H1 (cell line): ENCODE results near the gene SELPLG. TPM values are rescaled to one million over a fixed set of nuclear protein-coding genes. Genes with fewer than 3 reads are reported as not detected.

Source experiments
- KDM1A ChIP-seq: fragments of 200-600, 300-600 bp; sonication (generic); IDR thresholded peaks from 2 replicates; pipeline ENCODE4 v1.7.1; 2016; ENCODE audit warnings: mild to moderate bottlenecking, low read length, borderline replicate concordance
- polyA plus RNA-seq, 7 experiments: library from polyadenylated mRNA; depleted of rRNA in 3 of 7; stranded (reverse) in 5 of 7; unstranded in 2 of 7; fragments of >200 nt in 5 of 7; fragments of 200-250 nt in 2 of 7; gene quantifications; 1 replicate in 5 of 7; 2 replicates in 1 of 7; 4 replicates in 1 of 7; pipeline versions ENCODE4 v1.2.1 to v1.2.3, GENCODE V29; 2011 to 2013; ENCODE audit warnings: missing spikeins in 2 of 7, mixed read lengths in 2 of 7
- total RNA-seq: library from RNA; stranded (reverse); fragmentation: NEBNext Ultra II Directional; extraction: Animal tissue kit (Norgen Biotek cat#: 25700); gene quantifications from 2 replicates; pipeline ENCODE4 v1.2.1, GENCODE V29; 2021
- TF ChIP-seq, protein P1 (sequence below): fragments of 300-600 bp; sonication (generic); IDR thresholded peaks from 2 replicates; pipeline ENCODE4 v1.7.1; 2012; ENCODE audit warnings: low read length, moderate library complexity, mild to moderate bottlenecking, inconsistent platforms; ENCODE audit not compliant: insufficient replicate concordance

Gene SELPLG
- total and polyA plus RNA-seq, 2 of the 8 experiments (the other 6 are each of a cell fraction or from before 2014, with no cell fraction given), result 0.18 TPM; not detected in 1

GRCh38 chr12:108602209-108602705 is 31.4 kb downstream of the SELPLG start (continued):
- TF ChIP-seq, protein P1, sequence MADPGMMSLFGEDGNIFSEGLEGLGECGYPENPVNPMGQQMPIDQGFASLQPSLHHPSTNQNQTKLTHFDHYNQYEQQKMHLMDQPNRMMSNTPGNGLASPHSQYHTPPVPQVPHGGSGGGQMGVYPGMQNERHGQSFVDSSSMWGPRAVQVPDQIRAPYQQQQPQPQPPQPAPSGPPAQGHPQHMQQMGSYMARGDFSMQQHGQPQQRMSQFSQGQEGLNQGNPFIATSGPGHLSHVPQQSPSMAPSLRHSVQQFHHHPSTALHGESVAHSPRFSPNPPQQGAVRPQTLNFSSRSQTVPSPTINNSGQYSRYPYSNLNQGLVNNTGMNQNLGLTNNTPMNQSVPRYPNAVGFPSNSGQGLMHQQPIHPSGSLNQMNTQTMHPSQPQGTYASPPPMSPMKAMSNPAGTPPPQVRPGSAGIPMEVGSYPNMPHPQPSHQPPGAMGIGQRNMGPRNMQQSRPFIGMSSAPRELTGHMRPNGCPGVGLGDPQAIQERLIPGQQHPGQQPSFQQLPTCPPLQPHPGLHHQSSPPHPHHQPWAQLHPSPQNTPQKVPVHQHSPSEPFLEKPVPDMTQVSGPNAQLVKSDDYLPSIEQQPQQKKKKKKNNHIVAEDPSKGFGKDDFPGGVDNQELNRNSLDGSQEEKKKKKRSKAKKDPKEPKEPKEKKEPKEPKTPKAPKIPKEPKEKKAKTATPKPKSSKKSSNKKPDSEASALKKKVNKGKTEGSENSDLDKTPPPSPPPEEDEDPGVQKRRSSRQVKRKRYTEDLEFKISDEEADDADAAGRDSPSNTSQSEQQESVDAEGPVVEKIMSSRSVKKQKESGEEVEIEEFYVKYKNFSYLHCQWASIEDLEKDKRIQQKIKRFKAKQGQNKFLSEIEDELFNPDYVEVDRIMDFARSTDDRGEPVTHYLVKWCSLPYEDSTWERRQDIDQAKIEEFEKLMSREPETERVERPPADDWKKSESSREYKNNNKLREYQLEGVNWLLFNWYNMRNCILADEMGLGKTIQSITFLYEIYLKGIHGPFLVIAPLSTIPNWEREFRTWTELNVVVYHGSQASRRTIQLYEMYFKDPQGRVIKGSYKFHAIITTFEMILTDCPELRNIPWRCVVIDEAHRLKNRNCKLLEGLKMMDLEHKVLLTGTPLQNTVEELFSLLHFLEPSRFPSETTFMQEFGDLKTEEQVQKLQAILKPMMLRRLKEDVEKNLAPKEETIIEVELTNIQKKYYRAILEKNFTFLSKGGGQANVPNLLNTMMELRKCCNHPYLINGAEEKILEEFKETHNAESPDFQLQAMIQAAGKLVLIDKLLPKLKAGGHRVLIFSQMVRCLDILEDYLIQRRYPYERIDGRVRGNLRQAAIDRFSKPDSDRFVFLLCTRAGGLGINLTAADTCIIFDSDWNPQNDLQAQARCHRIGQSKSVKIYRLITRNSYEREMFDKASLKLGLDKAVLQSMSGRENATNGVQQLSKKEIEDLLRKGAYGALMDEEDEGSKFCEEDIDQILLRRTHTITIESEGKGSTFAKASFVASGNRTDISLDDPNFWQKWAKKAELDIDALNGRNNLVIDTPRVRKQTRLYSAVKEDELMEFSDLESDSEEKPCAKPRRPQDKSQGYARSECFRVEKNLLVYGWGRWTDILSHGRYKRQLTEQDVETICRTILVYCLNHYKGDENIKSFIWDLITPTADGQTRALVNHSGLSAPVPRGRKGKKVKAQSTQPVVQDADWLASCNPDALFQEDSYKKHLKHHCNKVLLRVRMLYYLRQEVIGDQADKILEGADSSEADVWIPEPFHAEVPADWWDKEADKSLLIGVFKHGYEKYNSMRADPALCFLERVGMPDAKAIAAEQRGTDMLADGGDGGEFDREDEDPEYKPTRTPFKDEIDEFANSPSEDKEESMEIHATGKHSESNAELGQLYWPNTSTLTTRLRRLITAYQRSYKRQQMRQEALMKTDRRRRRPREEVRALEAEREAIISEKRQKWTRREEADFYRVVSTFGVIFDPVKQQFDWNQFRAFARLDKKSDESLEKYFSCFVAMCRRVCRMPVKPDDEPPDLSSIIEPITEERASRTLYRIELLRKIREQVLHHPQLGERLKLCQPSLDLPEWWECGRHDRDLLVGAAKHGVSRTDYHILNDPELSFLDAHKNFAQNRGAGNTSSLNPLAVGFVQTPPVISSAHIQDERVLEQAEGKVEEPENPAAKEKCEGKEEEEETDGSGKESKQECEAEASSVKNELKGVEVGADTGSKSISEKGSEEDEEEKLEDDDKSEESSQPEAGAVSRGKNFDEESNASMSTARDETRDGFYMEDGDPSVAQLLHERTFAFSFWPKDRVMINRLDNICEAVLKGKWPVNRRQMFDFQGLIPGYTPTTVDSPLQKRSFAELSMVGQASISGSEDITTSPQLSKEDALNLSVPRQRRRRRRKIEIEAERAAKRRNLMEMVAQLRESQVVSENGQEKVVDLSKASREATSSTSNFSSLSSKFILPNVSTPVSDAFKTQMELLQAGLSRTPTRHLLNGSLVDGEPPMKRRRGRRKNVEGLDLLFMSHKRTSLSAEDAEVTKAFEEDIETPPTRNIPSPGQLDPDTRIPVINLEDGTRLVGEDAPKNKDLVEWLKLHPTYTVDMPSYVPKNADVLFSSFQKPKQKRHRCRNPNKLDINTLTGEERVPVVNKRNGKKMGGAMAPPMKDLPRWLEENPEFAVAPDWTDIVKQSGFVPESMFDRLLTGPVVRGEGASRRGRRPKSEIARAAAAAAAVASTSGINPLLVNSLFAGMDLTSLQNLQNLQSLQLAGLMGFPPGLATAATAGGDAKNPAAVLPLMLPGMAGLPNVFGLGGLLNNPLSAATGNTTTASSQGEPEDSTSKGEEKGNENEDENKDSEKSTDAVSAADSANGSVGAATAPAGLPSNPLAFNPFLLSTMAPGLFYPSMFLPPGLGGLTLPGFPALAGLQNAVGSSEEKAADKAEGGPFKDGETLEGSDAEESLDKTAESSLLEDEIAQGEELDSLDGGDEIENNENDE, result no peak
- 0 out of 2 replicates have a peak, but pooled peaks have one; percentile 53 for TF ChIP-seq KDM1A
